ENCODE results near the gene ATP5F1D. TPM values are rescaled to one million over a fixed set of nuclear protein-coding genes. Genes with fewer than 3 reads are reported as not detected.

The ATP5F1D gene
- total and polyA plus RNA-seq, 2 of the 13 experiments (the other 11 are each of a cell fraction or from before 2014, with no cell fraction given), result 39.4 to 78.7 TPM

DNA sequence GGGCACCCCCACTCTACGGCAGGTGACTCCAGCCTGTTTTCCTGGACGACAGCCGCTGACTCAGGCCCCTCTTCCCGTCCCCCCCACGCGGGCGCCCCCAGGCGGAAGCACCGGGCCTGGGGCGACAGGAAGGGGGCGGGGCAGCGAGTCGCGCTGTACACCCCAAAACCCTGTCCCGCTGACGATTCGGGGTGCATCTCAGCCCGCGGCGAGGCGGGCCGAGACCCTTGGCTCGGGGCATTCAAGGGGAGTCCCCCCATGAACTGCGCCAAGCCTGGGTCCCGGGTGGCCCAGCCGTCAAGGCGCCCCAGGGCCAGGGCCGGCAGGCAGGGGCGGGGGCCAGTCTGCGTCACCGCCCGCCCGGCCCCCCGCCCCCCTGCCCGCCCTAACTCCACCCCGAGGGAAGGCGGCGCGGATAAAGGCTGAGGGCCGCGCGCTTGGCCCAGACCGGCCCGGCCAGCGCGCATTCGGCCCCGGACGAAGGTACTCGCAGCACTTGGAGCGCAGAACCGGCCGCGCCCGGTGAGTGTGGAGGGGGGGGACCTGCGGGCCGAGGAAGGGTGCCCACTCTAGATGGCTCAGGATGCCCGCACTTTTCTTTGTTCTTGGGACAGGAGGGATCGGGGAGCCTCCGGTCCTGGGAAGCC is 6.7 kb downstream of the ATP5F1D start, which contains the start of gene MIDN (continued):
- TF ChIP-seq STAT6 (CRISPR knock-in tag; IDR thresholded peaks at IDR 0.05; ENCODE audit: borderline replicate concordance) (no peak), MTA3 (CRISPR knock-in tag; IDR thresholded peaks at IDR 0.05) (no peak), RFXAP (CRISPR knock-in tag; IDR thresholded peaks at IDR 0.05; ENCODE audit: borderline replicate concordance) (no peak), ARID4A (CRISPR knock-in tag; IDR thresholded peaks at IDR 0.05; ENCODE audit: borderline replicate concordance) (no peak; the same call in 1 of the 2 replicates), KDM3A (CRISPR knock-in tag; IDR thresholded peaks at IDR 0.05; ENCODE audit: low read depth) (peak; percentile 91; the same call in 1 of the 2 replicates), ZNF768 (CRISPR knock-in tag; IDR thresholded peaks at IDR 0.05) (0 out of 2 replicates have a peak, but pooled peaks have one; percentile 24), SAP130 (CRISPR knock-in tag; IDR thresholded peaks at IDR 0.05; ENCODE audit: low read depth) (peak; percentile 71), KDM6A (CRISPR knock-in tag; IDR thresholded peaks at IDR 0.05; ENCODE audit: low read depth) (0 out of 2 replicates have a peak, but pooled peaks have one; percentile 3), DR1 (CRISPR knock-in tag; IDR thresholded peaks at IDR 0.05) (peak; percentile 86), NR2F1 (CRISPR knock-in tag; IDR thresholded peaks at IDR 0.05) (no peak), ZNF496 (CRISPR knock-in tag; IDR thresholded peaks at IDR 0.05; ENCODE audit: insufficient replicate concordance) (no peak), TBX2 (CRISPR knock-in tag; IDR thresholded peaks at IDR 0.05; ENCODE audit: borderline replicate concordance) (0 out of 2 replicates have a peak, but pooled peaks have one; percentile 13), SPEN (CRISPR knock-in tag; IDR thresholded peaks at IDR 0.05; ENCODE audit: low read depth) (peak; percentile 40; the same call in 1 of the 2 replicates), TOPORS (CRISPR knock-in tag; IDR thresholded peaks at IDR 0.05) (no peak), NBN (conservative IDR thresholded peaks at IDR 0.05) (no peak), NR0B2 (CRISPR knock-in tag; IDR thresholded peaks at IDR 0.05) (no peak; the same call in none of the 2 replicates), SP5 (CRISPR knock-in tag; IDR thresholded peaks at IDR 0.05; ENCODE audit: borderline replicate concordance, low read depth) (peak; percentile 81), STAG1 (CRISPR knock-in tag; IDR thresholded peaks at IDR 0.05) (peak; percentile 19; the same call in 1 of the 2 replicates), ZNF441 (CRISPR knock-in tag; IDR thresholded peaks at IDR 0.05; ENCODE audit: borderline replicate concordance) (no peak), MYC (CRISPR knock-in tag; IDR thresholded peaks at IDR 0.05; ENCODE audit: borderline replicate concordance) (peak; percentile 40; the same call in 1 of the 2 replicates), ZBTB2 (CRISPR knock-in tag; IDR thresholded peaks at IDR 0.05; ENCODE audit: low read depth) (no peak), ZFP37 (CRISPR knock-in tag; IDR thresholded peaks at IDR 0.05; ENCODE audit: borderline replicate concordance) (no peak)

All from HepG2 (cell line).